Tibial nerve (tissue), 4 donors: ENCODE data around the gene MSH3. TPM values are rescaled to one million over a fixed set of nuclear protein-coding genes. Genes with fewer than 3 reads are reported as not detected.

Experiments used
- DNase-seq, 2 donors: peaks; one replicate each; pipeline ENCODE4 v3.0.0-alpha.2; 2019; ENCODE audit warnings: low spot score in 2 of 2
- H3K27ac ChIP-seq, 4 donors: fragments of 200-600 bp; sonication (generic) in 3 of 4; one replicate each; pipeline ENCODE4 v1.5.1; 2017 to 2019; ENCODE audit warnings: mild to moderate bottlenecking in 1 of 4
- H3K27me3 ChIP-seq, 2 donors: fragments of 200-600 bp; sonication (generic) in 1 of 2; one replicate each; pipeline versions ENCODE4 v1.5.1 to v1.6.0; 2017 to 2019
- H3K36me3 ChIP-seq, 3 donors: fragments of 200-600 bp; sonication (generic); one replicate each; pipeline ENCODE4 v1.5.1; 2018 to 2019
- H3K4me1 ChIP-seq, 4 donors: fragments of 200-600 bp; sonication (generic) in 3 of 4; one replicate each; pipeline ENCODE4 v1.5.1; 2017 to 2019
- H3K4me3 ChIP-seq, 4 donors: fragments of 200-600 bp; sonication (generic) in 3 of 4; one replicate each; pipeline ENCODE4 v1.5.1; 2017 to 2019; ENCODE audit warnings: mild to moderate bottlenecking in 1 of 4, moderate library complexity in 1 of 4
- H3K9me3 ChIP-seq, 4 donors: fragments of 200-600 bp; sonication (generic) in 3 of 4; one replicate each; pipeline ENCODE4 v1.5.1; 2017 to 2019
- EP300 ChIP-seq, 2 donors: sonication (generic); formaldehyde crosslinking; IDR thresholded peaks; one replicate each; pipeline ENCODE4 v1.6.1; 2017; ENCODE audit warnings: antibody characterized with exemption in 2 of 2, mild to moderate bottlenecking in 1 of 2
- POLR2A ChIP-seq, 2 donors: fragments of 450-650 bp; IDR thresholded peaks; one replicate each; pipeline ENCODE4 v1.6.1; 2017; ENCODE audit warnings: antibody characterized with exemption in 2 of 2, mild to moderate bottlenecking in 2 of 2, moderate library complexity in 2 of 2
- WGBS, 2 donors: methylation state at CpG; one replicate each; pipeline ENCODE4 v1.1.5; 2018; 5-methylcytosine and 5-hydroxymethylcytosine counted together
- total RNA-seq, 4 donors: library from RNA; depleted of rRNA; stranded (reverse); fragments of >200 nt; gene quantifications; one replicate each; pipeline ENCODE4 v1.1.0, GENCODE V29; 2016
- TF ChIP-seq, protein P1 (sequence below), 5 experiments: fragments of 200-600 bp in 3 of 5; fragments of 450-650 bp in 2 of 5; sonication (generic) in 3 of 5; IDR thresholded peaks; one replicate each; pipeline ENCODE4 v1.5.1; 2016 to 2019; ENCODE audit warnings: antibody characterized with exemption in 5 of 5, mild to moderate bottlenecking in 3 of 5, moderate library complexity in 2 of 5

The MSH3 gene
- total RNA-seq, 4 donors from 2014 or later = 8.8 to 16.8 (median 12.4) TPM

DNA sequence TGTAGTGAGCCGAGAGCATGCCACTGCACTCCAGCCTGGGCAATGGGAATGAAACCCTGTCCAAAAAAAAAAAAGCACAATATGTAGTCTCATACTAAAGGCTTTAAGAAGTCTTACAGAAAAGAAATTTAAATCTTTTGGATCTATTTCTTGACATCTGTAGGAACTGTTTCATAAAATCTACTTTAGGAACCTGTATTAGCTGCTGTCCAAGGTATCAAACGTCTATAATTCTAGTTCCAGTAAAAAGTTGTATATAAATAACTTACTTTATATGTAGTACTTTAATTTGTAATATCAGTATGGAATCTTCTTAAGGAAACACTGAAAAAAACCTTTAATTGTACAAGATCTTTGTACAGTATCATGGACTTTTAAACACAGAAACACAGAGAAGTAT, 199.0 kb downstream of the MSH3 start:
- DNase-seq = no peak
- H3K9me3 ChIP-seq = peaks cover 0 to 28% (median 4%) of the 10 kb centered on the region in 4 donors
- H3K4me3 ChIP-seq = no peak overlapping the region
- H3K36me3 ChIP-seq = peaks cover 0 to 63% (median 3%) of the 10 kb centered on the region in 3 donors
- no peaks in the 10 kb centered on the region for H3K27me3 ChIP-seq
- WGBS, 2 donors = 81 to 83% methylated on average over 2 of the region's 2 CpGs
- no peak overlapping the region for H3K27ac ChIP-seq
- TF ChIP-seq, protein P1, sequence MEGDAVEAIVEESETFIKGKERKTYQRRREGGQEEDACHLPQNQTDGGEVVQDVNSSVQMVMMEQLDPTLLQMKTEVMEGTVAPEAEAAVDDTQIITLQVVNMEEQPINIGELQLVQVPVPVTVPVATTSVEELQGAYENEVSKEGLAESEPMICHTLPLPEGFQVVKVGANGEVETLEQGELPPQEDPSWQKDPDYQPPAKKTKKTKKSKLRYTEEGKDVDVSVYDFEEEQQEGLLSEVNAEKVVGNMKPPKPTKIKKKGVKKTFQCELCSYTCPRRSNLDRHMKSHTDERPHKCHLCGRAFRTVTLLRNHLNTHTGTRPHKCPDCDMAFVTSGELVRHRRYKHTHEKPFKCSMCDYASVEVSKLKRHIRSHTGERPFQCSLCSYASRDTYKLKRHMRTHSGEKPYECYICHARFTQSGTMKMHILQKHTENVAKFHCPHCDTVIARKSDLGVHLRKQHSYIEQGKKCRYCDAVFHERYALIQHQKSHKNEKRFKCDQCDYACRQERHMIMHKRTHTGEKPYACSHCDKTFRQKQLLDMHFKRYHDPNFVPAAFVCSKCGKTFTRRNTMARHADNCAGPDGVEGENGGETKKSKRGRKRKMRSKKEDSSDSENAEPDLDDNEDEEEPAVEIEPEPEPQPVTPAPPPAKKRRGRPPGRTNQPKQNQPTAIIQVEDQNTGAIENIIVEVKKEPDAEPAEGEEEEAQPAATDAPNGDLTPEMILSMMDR (IDR thresholded peaks at IDR 0.05) = no peak
- TF ChIP-seq POLR2A (IDR thresholded peaks at IDR 0.05) (no peak), EP300 (IDR thresholded peaks at IDR 0.05) (no peak)
- H3K4me1 ChIP-seq = no peaks in the 10 kb centered on the region

DNA sequence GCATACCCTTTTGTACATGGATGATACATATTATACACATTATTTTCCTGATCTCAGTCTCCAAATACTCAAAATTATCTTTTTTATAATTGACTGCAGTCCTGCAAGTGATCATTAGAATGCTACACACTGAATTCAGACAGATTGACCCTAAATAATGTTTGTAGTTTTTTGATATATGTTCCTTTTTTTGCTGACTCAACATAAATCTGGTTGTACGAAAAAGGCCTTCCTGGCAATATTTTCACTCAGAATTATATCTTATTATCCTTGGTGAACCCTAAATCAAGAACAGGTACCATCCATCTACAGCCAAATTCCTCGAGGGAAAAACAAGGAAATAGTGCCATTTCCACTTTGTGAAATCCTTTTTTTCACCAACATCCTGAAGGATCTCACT, 200.1 kb downstream of the MSH3 start:
- no peak for TF ChIP-seq EP300 (IDR thresholded peaks at IDR 0.05)
- no peak for TF ChIP-seq POLR2A (IDR thresholded peaks at IDR 0.05)
- TF ChIP-seq, protein P1 (IDR thresholded peaks at IDR 0.05) = no peak
- DNase-seq = no peak
- 88 to 93% methylated on average over 2 of the region's 2 CpGs for WGBS, 2 donors

DNA sequence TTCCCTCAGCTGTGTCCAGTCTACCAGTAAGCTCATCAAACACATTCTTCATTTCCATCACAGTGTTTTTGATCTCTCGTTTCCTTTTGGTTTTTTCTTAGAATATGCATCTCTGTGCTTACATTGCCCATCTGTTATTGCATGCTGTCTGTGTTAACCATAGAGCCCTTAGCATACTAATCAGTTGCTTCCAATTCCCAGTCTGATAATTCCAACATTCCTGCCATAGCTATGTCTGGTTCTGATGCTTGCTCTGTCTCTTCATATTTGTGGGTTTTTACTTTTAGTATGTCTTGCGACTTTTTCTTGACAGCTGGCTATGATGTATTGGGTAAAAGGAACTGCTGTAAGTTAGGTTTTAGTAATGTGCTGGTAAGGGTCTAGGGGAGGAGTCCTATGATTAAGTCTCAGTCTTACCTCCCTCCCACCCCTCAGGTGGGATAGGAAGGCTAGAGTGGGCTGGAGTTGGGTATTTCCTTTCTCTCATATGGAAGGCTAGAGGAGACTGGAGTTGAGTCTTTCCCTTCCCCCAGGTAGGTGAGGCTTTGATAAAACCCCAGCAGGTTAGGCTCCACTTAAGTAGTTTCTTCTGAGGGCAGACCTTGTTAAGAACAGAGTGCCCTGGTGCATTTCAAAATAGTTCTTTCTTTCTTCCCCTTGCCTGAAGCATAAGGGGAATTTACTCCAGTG, 206.6 kb downstream of the MSH3 start:
- no peak for DNase-seq
- H3K27me3 ChIP-seq = no peaks in the 10 kb centered on the region
- TF ChIP-seq EP300 (IDR thresholded peaks at IDR 0.05) = no peak
- no peak for TF ChIP-seq POLR2A (IDR thresholded peaks at IDR 0.05)
- TF ChIP-seq, protein P1 (IDR thresholded peaks at IDR 0.05) = no peak

More for the DNA sequence above, 200.1 kb downstream of the MSH3 start:
- no peaks in the 10 kb centered on the region for H3K4me1 ChIP-seq
- peaks cover 0 to 51% (median 0%) of the 10 kb centered on the region in 3 donors for H3K36me3 ChIP-seq
- peaks cover 0 to 20% (median 3%) of the 10 kb centered on the region in 4 donors for H3K9me3 ChIP-seq
- no peak overlapping the region for H3K4me3 ChIP-seq
- H3K27ac ChIP-seq = no peak overlapping the region
- no peaks in the 10 kb centered on the region for H3K27me3 ChIP-seq

DNA sequence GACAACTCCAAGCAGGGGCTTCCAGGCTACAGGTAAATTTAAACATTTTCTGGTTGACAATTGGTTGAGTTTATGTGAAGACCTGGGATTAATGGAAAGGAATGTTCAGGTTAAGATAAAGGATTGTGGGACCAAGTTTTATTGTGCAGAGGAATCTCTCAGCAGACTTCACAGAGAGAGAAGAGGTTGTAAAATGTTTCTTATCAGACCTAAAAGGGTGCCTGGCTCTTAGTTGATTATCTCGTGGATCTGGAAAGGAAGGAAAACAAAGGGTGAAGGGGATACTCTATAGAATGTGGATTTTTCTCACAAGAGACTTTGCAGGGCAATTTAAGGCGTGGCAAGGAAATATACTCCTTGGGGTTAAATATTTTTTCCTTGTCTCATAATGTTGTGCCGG, 209.3 kb downstream of the MSH3 start:
- H3K4me3 ChIP-seq = no peak overlapping the region
- no peaks in the 10 kb centered on the region for H3K27me3 ChIP-seq
- peaks cover 0 to 28% (median 0%) of the 10 kb centered on the region in 3 donors for H3K36me3 ChIP-seq
- no peak overlapping the region for H3K27ac ChIP-seq
- TF ChIP-seq, protein P1 (IDR thresholded peaks at IDR 0.05) = no peak
- TF ChIP-seq POLR2A (IDR thresholded peaks at IDR 0.05) (no peak), EP300 (IDR thresholded peaks at IDR 0.05) (no peak)
- no peak for DNase-seq
- no peaks in the 10 kb centered on the region for H3K4me1 ChIP-seq
- H3K9me3 ChIP-seq = no peaks in the 10 kb centered on the region
- WGBS, 2 donors = 72% methylated on average over 3 of the region's 3 CpGs

More for the DNA sequence above, 206.6 kb downstream of the MSH3 start:
- H3K27ac ChIP-seq = no peak overlapping the region
- 66 to 69% methylated on average over 2 of the region's 2 CpGs for WGBS, 2 donors
- H3K4me3 ChIP-seq = no peak overlapping the region
- peaks cover 0 to 9% (median 0%) of the 10 kb centered on the region in 4 donors for H3K9me3 ChIP-seq
- H3K4me1 ChIP-seq = no peaks in the 10 kb centered on the region
- H3K36me3 ChIP-seq = peaks cover 0 to 28% (median 0%) of the 10 kb centered on the region in 3 donors

DNA sequence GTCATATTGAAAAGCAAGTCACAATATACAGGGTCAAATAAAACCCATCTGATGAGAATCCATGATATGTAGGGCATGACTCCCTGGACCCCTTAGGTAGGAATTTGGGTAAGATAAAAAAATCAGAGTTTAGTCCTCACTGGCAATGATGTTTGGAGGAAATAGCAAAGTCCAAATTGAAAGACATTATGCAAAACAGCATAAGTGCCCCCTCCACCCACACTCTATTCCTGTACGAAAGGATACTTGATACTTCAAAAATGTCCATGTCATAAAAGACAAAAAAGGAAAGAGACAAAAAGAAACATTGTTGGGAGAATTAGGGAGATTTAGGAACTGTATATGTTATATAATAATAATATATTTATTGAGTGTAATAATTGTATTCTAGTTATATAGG, 209.7 kb downstream of the MSH3 start:
- no peak for DNase-seq
- Histone ChIP-seq H3K9me3 (no peaks in the 10 kb centered on the region), H3K27ac (no peak overlapping the region), H3K36me3 (peaks cover 0 to 28% (median 0%) of the 10 kb centered on the region in 3 donors), H3K4me1 (no peaks in the 10 kb centered on the region), H3K4me3 (no peak overlapping the region), H3K27me3 (no peaks in the 10 kb centered on the region)
- WGBS, 2 donors = 41 to 65% methylated on average over 1 of the region's 1 CpG
- TF ChIP-seq POLR2A (IDR thresholded peaks at IDR 0.05) (no peak), EP300 (IDR thresholded peaks at IDR 0.05) (no peak)
- TF ChIP-seq, protein P1 (IDR thresholded peaks at IDR 0.05) = no peak
